GM12873 (cell line): ENCODE results near the gene GPR176.

Experiments used
- TF ChIP-seq, protein P1 (sequence below): IDR thresholded peaks from 2 replicates; pipeline ENCODE4 v1.5.1; 2012; ENCODE audit warnings: low read depth, mild to moderate bottlenecking, moderate library complexity, low read length, control low read depth; ENCODE audit not compliant: insufficient read depth; ENCODE audit errors: missing control alignments

GPR176 gene

DNA sequence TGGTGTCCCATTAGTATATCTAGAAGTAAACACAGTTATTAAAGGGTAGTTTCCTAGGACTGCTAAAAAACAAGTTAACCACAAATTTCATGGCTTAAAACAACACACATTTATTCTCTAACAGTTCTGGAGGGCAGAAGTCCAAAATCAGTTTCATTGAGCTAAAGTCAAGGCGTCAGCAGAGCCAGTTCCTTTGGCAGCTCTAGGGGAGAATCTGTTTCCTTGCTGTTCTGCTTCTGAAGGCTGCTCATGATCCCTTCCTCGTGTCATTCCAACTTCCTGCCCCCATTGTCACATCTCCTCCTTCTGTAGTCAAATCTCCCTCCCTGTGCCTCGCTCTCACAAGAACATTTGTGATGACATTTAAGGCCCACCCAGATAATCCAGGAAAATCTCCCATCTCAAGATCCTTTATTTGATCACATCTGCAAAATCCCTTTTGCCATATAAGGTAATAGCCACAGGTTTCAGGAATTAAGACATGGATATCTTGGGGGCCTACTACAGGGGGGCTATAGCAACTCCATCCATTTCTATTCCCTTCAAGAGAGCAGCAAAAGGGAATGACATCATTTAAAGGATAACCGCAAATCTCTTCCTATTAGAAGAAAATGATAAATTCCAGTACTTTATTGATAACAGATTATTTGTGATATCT, 50.1 kb downstream of the GPR176 start:
- TF ChIP-seq, protein P1, sequence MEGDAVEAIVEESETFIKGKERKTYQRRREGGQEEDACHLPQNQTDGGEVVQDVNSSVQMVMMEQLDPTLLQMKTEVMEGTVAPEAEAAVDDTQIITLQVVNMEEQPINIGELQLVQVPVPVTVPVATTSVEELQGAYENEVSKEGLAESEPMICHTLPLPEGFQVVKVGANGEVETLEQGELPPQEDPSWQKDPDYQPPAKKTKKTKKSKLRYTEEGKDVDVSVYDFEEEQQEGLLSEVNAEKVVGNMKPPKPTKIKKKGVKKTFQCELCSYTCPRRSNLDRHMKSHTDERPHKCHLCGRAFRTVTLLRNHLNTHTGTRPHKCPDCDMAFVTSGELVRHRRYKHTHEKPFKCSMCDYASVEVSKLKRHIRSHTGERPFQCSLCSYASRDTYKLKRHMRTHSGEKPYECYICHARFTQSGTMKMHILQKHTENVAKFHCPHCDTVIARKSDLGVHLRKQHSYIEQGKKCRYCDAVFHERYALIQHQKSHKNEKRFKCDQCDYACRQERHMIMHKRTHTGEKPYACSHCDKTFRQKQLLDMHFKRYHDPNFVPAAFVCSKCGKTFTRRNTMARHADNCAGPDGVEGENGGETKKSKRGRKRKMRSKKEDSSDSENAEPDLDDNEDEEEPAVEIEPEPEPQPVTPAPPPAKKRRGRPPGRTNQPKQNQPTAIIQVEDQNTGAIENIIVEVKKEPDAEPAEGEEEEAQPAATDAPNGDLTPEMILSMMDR: no peak

DNA sequence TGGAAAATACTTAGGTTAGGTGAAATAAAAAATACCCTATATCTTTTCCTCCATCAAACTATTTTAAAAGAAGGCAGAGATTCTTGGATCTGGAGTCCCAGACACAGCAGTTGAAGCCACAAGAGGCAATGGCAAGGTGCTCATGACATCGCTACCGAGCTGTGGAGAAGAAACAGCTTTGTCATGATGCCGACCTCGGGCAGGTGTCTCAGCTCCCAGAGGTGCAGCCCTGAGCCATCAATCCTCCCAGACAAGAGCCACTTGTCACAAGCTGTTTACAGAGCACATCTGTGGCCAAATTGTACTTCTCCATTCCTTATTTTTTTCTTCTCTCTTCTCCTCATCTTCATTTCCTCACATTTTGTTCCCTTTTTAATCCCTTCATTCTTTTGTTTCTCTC, 50.8 kb downstream of the GPR176 start:
- TF ChIP-seq, protein P1: no peak

DNA sequence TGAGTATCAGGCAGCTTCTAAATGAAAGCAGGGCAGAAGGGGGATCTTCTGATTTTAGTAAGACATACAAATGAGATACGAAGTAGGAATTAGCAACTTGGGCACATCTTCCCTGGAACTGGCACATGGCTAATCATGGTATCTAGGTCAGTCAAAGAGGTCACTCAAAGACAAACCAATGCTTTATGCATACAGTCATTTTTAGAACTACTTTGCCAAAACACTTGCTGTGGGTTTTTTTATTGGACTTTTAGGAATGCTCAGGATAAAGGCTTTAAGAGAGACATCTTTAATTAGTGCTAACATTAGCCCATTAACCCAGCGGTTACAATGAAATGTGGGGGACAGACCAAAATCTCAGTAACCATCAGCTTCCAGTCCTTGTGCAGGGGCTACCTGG, 51.7 kb downstream of the GPR176 start:
- TF ChIP-seq, protein P1: no peak

DNA sequence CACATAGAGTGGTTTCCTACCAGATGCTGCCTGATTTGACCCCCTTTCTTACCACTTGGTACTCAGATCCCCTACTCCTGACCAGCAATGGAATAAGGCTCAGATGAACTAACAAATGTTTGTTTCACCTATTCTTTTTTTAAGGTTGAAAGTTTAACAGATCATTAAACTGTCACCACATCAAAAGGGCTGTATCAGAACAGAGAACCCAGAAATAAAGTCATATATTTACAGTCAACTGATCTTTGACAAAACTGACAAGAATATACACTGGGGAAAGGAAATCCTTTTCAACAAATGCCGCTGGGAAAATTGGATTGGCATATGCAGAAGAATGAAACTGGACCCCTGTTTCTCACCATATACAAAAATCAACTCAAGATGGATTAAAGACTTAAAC, 56.0 kb downstream of the GPR176 start:
- TF ChIP-seq, protein P1: no peak

DNA sequence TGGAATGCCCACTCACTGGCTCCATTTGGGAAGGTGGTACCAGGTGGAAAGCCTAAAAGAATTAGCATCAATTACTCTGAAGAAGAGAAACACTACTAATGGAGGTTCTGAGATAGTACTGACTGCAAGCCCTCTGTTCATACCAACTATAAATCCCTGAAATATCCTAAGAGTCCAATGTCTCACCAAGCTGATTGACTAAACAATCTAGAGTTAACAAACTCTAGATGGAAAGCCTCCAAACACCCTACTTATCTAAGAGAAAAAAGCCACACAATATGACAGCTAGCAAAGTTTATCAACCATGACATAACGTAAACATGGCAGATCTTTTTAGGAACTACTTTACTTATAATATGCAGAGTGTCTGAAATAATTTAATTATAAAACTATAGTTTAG, 59.2 kb downstream of the GPR176 start:
- TF ChIP-seq, protein P1: no peak

- TF ChIP-seq, protein P1: no peak
Measured at GRCh38 chr15:39860200-39860599, 59.9 kb downstream of the GPR176 start.

GRCh38 chr15:39859636-39860035, 60.4 kb downstream of the GPR176 start:
- TF ChIP-seq, protein P1: no peak
